HepG2 (cell line): ENCODE data around the gene FAP. TPM values are rescaled to one million over a fixed set of nuclear protein-coding genes. Genes with fewer than 3 reads are reported as not detected.

Source experiments
- ATAC-seq: fragments of 200-7000 bp; cut with Tn5 transposase; 3 replicates; pipeline ENCODE4 v1.9.1; 2020; ENCODE audit warnings: mild to moderate bottlenecking, moderate library complexity
- BruUV-seq: library from RNA; stranded (reverse); fragments of 400-500 nt; replicated peaks from 2 replicates; lab custom pipeline; 2021; lab: Mats Ljungman, UMichigan
- CTCF ChIA-PET: fragments of 300-600 bp; formaldehyde crosslinking; extraction: SDS; loops from one replicate; lab custom pipeline; 2021; ENCODE audit warnings: low total read pairs, inconsistent platforms, low intra/inter-chr PET ratio; lab: Yijun Ruan, JAX
- POLR2A ChIA-PET: fragments of 350-600 bp; sonication (Branson Sonifier 250); formaldehyde crosslinking; loops from one replicate; lab custom pipeline; 2020; ENCODE audit warnings: antibody characterized with exemption, inconsistent platforms; lab: Yijun Ruan, JAX
- DNase-seq: peaks from one replicate; pipeline ENCODE4 v3.0.0-alpha.2; 2015; ENCODE audit warnings: low spot score
- FAIRE-seq: peaks from 3 replicates; lab custom pipeline; 2011; peaks lifted over from hg19 to GRCh38; lab: Jason Lieb, UNC
- H2AFZ ChIP-seq: one replicate; pipeline ENCODE4 v1.6.1; 2011; ENCODE audit warnings: low read length, inconsistent platforms
- H3K27ac ChIP-seq: fragments of 300-600 bp; 3 replicates; pipeline ENCODE4 v1.8.0; 2011; ENCODE audit warnings: mixed run types, mild to moderate bottlenecking, mixed read lengths, low read length, inconsistent platforms; ENCODE audit not compliant: insufficient read depth; ENCODE audit errors: extremely low read length
- H3K27me3 ChIP-seq, 2 experiments: fragments of 200-600 bp in 1 of 2; 2 replicates in 1 of 2; 3 replicates in 1 of 2; pipeline versions ENCODE4 v1.6.0 to v1.8.0; 2011; ENCODE audit warnings: low read length in 2 of 2, mild to moderate bottlenecking in 2 of 2, moderate library complexity in 2 of 2, inconsistent platforms in 1 of 2; ENCODE audit not compliant: insufficient read depth in 2 of 2, control insufficient read depth in 1 of 2
- H3K36me3 ChIP-seq, 2 experiments: fragments of 200-600 bp in 1 of 2; replicated peaks in 1 of 2; 2 replicates in 1 of 2; 3 replicates in 1 of 2; pipeline versions ENCODE4 v1.5.1 to v1.8.0; 2011; ENCODE audit warnings: low read length in 2 of 2, inconsistent platforms in 1 of 2; ENCODE audit not compliant: insufficient read depth in 2 of 2, control insufficient read depth in 1 of 2
- H3K4me1 ChIP-seq: 2 replicates; pipeline ENCODE4 v1.5.1; 2012; ENCODE audit warnings: low read length, inconsistent platforms; ENCODE audit not compliant: insufficient read depth
- H3K4me2 ChIP-seq: 2 replicates; pipeline ENCODE4 v1.6.0; 2011; ENCODE audit warnings: low read depth, low read length, inconsistent platforms
- H3K4me3 ChIP-seq, 3 experiments: fragments of 200-600 bp in 1 of 3; sonication (generic), shearing (Covaris generic) in 1 of 3; replicated peaks in 1 of 3; 2 replicates each; pipeline ENCODE4 v1.5.1; 2011 to 2016; ENCODE audit warnings: low read length in 3 of 3, inconsistent platforms in 2 of 3, low read depth in 2 of 3, mild to moderate bottlenecking in 2 of 3, control low read depth in 1 of 3, mixed read lengths in 1 of 3; ENCODE audit not compliant: insufficient read depth in 1 of 3
- H3K79me2 ChIP-seq: one replicate; pipeline ENCODE4 v1.6.1; 2011; ENCODE audit warnings: low read length, inconsistent platforms; ENCODE audit not compliant: insufficient read depth
- H3K9ac ChIP-seq: 2 replicates; pipeline ENCODE4 v1.6.0; 2011; ENCODE audit warnings: mild to moderate bottlenecking, low read depth, low read length, inconsistent platforms; ENCODE audit not compliant: insufficient read depth
- H3K9me3 ChIP-seq: 2 replicates; pipeline ENCODE4 v1.5.1; 2012; ENCODE audit warnings: mild to moderate bottlenecking, low read length
- H4K20me1 ChIP-seq: 2 replicates; pipeline ENCODE4 v1.6.0; 2011; ENCODE audit warnings: inconsistent platforms, mild to moderate bottlenecking, low read length, moderate library complexity; ENCODE audit not compliant: insufficient read depth
- ATF2 ChIP-seq: sonication (generic); formaldehyde crosslinking; IDR thresholded peaks from 2 replicates; pipeline ENCODE4 v1.4.0; 2020; ENCODE audit warnings: missing genetic modification reagents
- ELF1 ChIP-seq: sonication (generic); formaldehyde crosslinking; IDR thresholded peaks from 2 replicates; pipeline ENCODE4 v1.4.0; 2020; ENCODE audit warnings: missing genetic modification reagents
- GTF3A ChIP-seq: sonication (generic); formaldehyde crosslinking; conservative IDR thresholded peaks from 2 replicates; pipeline ENCODE4 v1.4.0; 2020; ENCODE audit warnings: mild to moderate bottlenecking, missing genetic modification reagents
- NCOA2 ChIP-seq: sonication (generic); formaldehyde crosslinking; IDR thresholded peaks from 2 replicates; pipeline ENCODE4 v1.8.0; 2022; ENCODE audit warnings: inconsistent platforms
- PAF1 ChIP-seq: IDR thresholded peaks from 2 replicates; pipeline ENCODE4 v1.6.1; 2016; ENCODE audit warnings: missing genetic modification reagents, missing compliant biosample characterization
- POLR2AphosphoS2 ChIP-seq: IDR thresholded peaks from 2 replicates; pipeline ENCODE4 v1.6.1; 2011; ENCODE audit warnings: low read depth, low read length, improper control_type of control experiment
- SNAI1 ChIP-seq: sonication (generic); formaldehyde crosslinking; IDR thresholded peaks from 2 replicates; pipeline ENCODE4 v1.5.0; 2020; ENCODE audit warnings: mild to moderate bottlenecking, missing genetic modification reagents, borderline replicate concordance
- TCF7 ChIP-seq: sonication (generic); IDR thresholded peaks from 2 replicates; pipeline ENCODE4 v1.6.1; 2016; ENCODE audit warnings: antibody characterized with exemption, low read depth
- TEF ChIP-seq: sonication (generic); formaldehyde crosslinking; IDR thresholded peaks from 2 replicates; pipeline ENCODE4 v1.5.0; 2020; ENCODE audit warnings: missing genetic modification reagents
- TRIM22 ChIP-seq: fragments of 450-650 bp; IDR thresholded peaks from 2 replicates; pipeline ENCODE4 v1.6.1; 2017
- ZFP36 ChIP-seq: fragments of 150-350 bp; IDR thresholded peaks from 2 replicates; pipeline ENCODE4 v1.6.1; 2018; ENCODE audit warnings: borderline replicate concordance, low read length, low read depth; ENCODE audit not compliant: partially characterized antibody
- ZFP36L1 ChIP-seq: sonication (generic); formaldehyde crosslinking; IDR thresholded peaks from 2 replicates; pipeline ENCODE4 v1.8.0; 2022; ENCODE audit warnings: mild to moderate bottlenecking, missing genetic modification reagents, moderate library complexity
- ZKSCAN8 ChIP-seq: IDR thresholded peaks from 2 replicates; pipeline ENCODE4 v1.6.1; 2016; ENCODE audit warnings: borderline replicate concordance, missing genetic modification reagents, missing compliant biosample characterization
- ZNF224 ChIP-seq: sonication (generic); formaldehyde crosslinking; IDR thresholded peaks from 2 replicates; pipeline ENCODE4 v1.5.0; 2020; ENCODE audit warnings: mild to moderate bottlenecking, missing genetic modification reagents
- ZNF33A ChIP-seq: sonication (generic); formaldehyde crosslinking; IDR thresholded peaks from 2 replicates; pipeline ENCODE4 v1.5.1; 2020; ENCODE audit warnings: missing genetic modification reagents, mild to moderate bottlenecking, moderate library complexity, borderline replicate concordance
- ZNF558 ChIP-seq: sonication (generic); formaldehyde crosslinking; IDR thresholded peaks from 2 replicates; pipeline ENCODE4 v1.9.0; 2022; ENCODE audit warnings: mild to moderate bottlenecking, missing genetic modification reagents, borderline replicate concordance
- ZNF577 ChIP-seq: sonication (generic); formaldehyde crosslinking; IDR thresholded peaks from 2 replicates; pipeline ENCODE4 v1.4.0; 2020; ENCODE audit warnings: mild to moderate bottlenecking, low read depth, missing genetic modification reagents, borderline replicate concordance
- WGBS: methylation state at CpG from one replicate; pipeline ENCODE4 v1.1.6; 2017; ENCODE audit warnings: low lambda C conversion rate; 5-methylcytosine and 5-hydroxymethylcytosine counted together
- in situ Hi-C: cut with HindIII; loops from 2 replicates; pipeline ENCODE4 v1.10.0; 2017; ENCODE audit warnings: low pct_unique_long_range_greater_than_20kb; ENCODE audit not compliant: extremely low pct_ligation_motif_present
- intact Hi-C: fragments of 100-400 bp; cut with micrococcal nuclease; formaldehyde crosslinking; loops from one replicate; pipeline ENCODE4 v1.10.0; 2022; ENCODE audit not compliant: unreplicated experiment
- polyA plus RNA-seq, 8 experiments: library from polyadenylated mRNA; depleted of rRNA in 3 of 8; stranded (reverse) in 7 of 8; unstranded in 1 of 8; fragments of >200 nt; fragmentation: Illumina TruSeq in 4 of 8; extraction: Trizol in 4 of 8; gene quantifications; 2 replicates each; pipeline versions ENCODE4 v1.2.1 to v1.2.3, GENCODE V29; 2011 to 2016; ENCODE audit warnings: low read depth in 4 of 8, missing spikeins in 1 of 8, mixed read lengths in 1 of 8; ENCODE audit not compliant: insufficient read depth in 1 of 8
- total RNA-seq, 5 experiments: library from RNA; depleted of rRNA; stranded (reverse); fragments of >200 nt; fragmentation: Illumina TruSeq; extraction: Trizol; gene quantifications; 2 replicates each; pipeline ENCODE4 v1.2.3, GENCODE V29; 2016; ENCODE audit warnings: low read depth in 1 of 5

FAP gene
- total and polyA plus RNA-seq, 2 of the 13 experiments (the other 11 are each of a cell fraction or from before 2014, with no cell fraction given), result not detected

- intact Hi-C loops, result no loop called here
- Histone ChIP-seq H3K4me1 (no peaks in the 10 kb centered on the region), H2AFZ (no peak overlapping the region), H3K9ac (no peak overlapping the region), H3K4me2 (no peak overlapping the region), H3K27ac (no peak overlapping the region), H4K20me1 (no peaks in the 10 kb centered on the region), H3K4me3 (no peak overlapping the region), H3K79me2 (no peaks in the 10 kb centered on the region), H3K9me3 (no peaks in the 10 kb centered on the region), H3K27me3 (peaks cover 0 to 11% of the 10 kb centered on the region in 2 experiments; a peak in 2 of 5 replicates), H3K36me3 (no peaks in the 10 kb centered on the region)
- ATAC-seq (no peak), FAIRE-seq (no peak), DNase-seq (no peak)
- 1% methylated on average over 3 of the region's 3 CpGs for WGBS
- ChIA-PET POLR2A (no interaction called here), CTCF (no interaction called here)
- in situ Hi-C loops, result no loop called here
- no TSS peak for BruUV-seq
- TF ChIP-seq NCOA2 (CRISPR knock-in tag), result no peak
- TF ChIP-seq ZNF577 (CRISPR knock-in tag), result no peak
- TF ChIP-seq TCF7, result no peak
- TF ChIP-seq ZNF224 (CRISPR knock-in tag), result no peak
- TF ChIP-seq SNAI1 (CRISPR knock-in tag), result no peak
- TF ChIP-seq ZFP36, result no peak
- no peak for TF ChIP-seq ELF1 (CRISPR knock-in tag)
- no peak for TF ChIP-seq ZFP36L1 (CRISPR knock-in tag)
- no peak for TF ChIP-seq ZNF558
- TF ChIP-seq ZKSCAN8 (CRISPR knock-in tag), result no peak
- TF ChIP-seq ATF2, result no peak
- TF ChIP-seq TEF, result no peak
- no peak for TF ChIP-seq TRIM22
- TF ChIP-seq ZNF33A (CRISPR knock-in tag), result no peak
- TF ChIP-seq PAF1 (CRISPR knock-in tag), result no peak
- no peak for TF ChIP-seq POLR2AphosphoS2
- no peak for TF ChIP-seq GTF3A (CRISPR knock-in tag)
These were observed 54.8 kb downstream of the FAP start for GRCh38 chr2:162188451-162188850.
